ENCODE results near the gene TGFBRAP1.
"Not testable (repeated sequence)": the region's sequence is repeated elsewhere in the genome, so short reads cannot be mapped to it uniquely, and the experiment has no call there.

TGFBRAP1 gene

GRCh38 chr2:105269426-105269825 is 60.1 kb downstream of the TGFBRAP1 start:
- DNase-seq, result no peak

- DNase-seq, result no peak
Measured at GRCh38 chr2:105262651-105263091, 66.9 kb downstream of the TGFBRAP1 start.

GRCh38 chr2:105261061-105261460 is 68.5 kb downstream of the TGFBRAP1 start:
- no peak for DNase-seq

- DNase-seq, result no peak
Measured at GRCh38 chr2:105258835-105259350, 70.6 kb downstream of the TGFBRAP1 start.

GRCh38 chr2:105257981-105258380 is 71.6 kb downstream of the TGFBRAP1 start:
- DNase-seq, result no peak

GRCh38 chr2:105256431-105257047 is 73.0 kb downstream of the TGFBRAP1 start:
- no peak for DNase-seq

GRCh38 chr2:105255979-105256378 is 73.6 kb downstream of the TGFBRAP1 start:
- DNase-seq, result no peak

- no peak for DNase-seq
Measured at GRCh38 chr2:105254531-105255210, 74.9 kb downstream of the TGFBRAP1 start.

- no peak for DNase-seq
Measured at GRCh38 chr2:105252271-105252670, 77.3 kb downstream of the TGFBRAP1 start.

GRCh38 chr2:105251016-105251648 is 78.4 kb downstream of the TGFBRAP1 start:
- not testable (repeated sequence) for DNase-seq

- no peak for DNase-seq
Measured at GRCh38 chr2:105249891-105250290, 79.6 kb downstream of the TGFBRAP1 start.

- no peak for DNase-seq
Measured at GRCh38 chr2:105249181-105249580, 80.4 kb downstream of the TGFBRAP1 start.

- no peak for DNase-seq
Measured at GRCh38 chr2:105248316-105249070, 81.0 kb downstream of the TGFBRAP1 start.

GRCh38 chr2:105244451-105244850 is 85.1 kb downstream of the TGFBRAP1 start:
- no peak for DNase-seq

- no peak for DNase-seq
Measured at GRCh38 chr2:105243961-105244360, 85.6 kb downstream of the TGFBRAP1 start.

GRCh38 chr2:105242286-105242993 is 87.1 kb downstream of the TGFBRAP1 start:
- DNase-seq, result no peak

GRCh38 chr2:105241443-105241842 is 88.1 kb downstream of the TGFBRAP1 start, which contains the start of gene GPR45:
Gene GPR45 (plus strand): TSS chr2:105241743. CDS start chr2:105241859, 116 bp downstream.
- no peak for DNase-seq

- no peak for DNase-seq
Measured at GRCh38 chr2:105239924-105240323, 89.6 kb downstream of the TGFBRAP1 start.

GRCh38 chr2:105238664-105239240 is 90.8 kb downstream of the TGFBRAP1 start:
- no peak for DNase-seq

- DNase-seq, result no peak
Measured at GRCh38 chr2:105237045-105237765, 92.3 kb downstream of the TGFBRAP1 start.

- no peak for DNase-seq
Measured at GRCh38 chr2:105236060-105236424, 93.5 kb downstream of the TGFBRAP1 start.

Measured in activated CD4-positive, alpha-beta T cell treated with anti-CD3 and anti-CD28 coated beads, Interleukin-2, amount 50 U/mL, for 48 hours (primary cell).